Body of pancreas (tissue), 4 donors: ENCODE data around the gene NDUFA12. TPM values are rescaled to one million over a fixed set of nuclear protein-coding genes. Genes with fewer than 3 reads are reported as not detected.

ENCODE experiments used
- ATAC-seq: fragments of 150-250 bp; one replicate; pipeline ENCODE4 v1.9.1; 2016
- DNase-seq, 4 donors: peaks; one replicate each; pipeline ENCODE4 v3.0.0-alpha.2; 2019
- H3K27ac ChIP-seq, 4 donors: fragments of 200-600 bp; sonication (generic); 1 replicate in 3 of 4; 2 replicates in 1 of 4; pipeline versions ENCODE4 v1.5.1 to v1.6.1; 2016 to 2019; ENCODE audit warnings: mild to moderate bottlenecking in 1 of 4, mixed read lengths in 1 of 4, moderate library complexity in 1 of 4
- H3K27me3 ChIP-seq, 2 donors: fragments of 200-600 bp; sonication (generic); one replicate each; pipeline ENCODE4 v1.6.0; 2016; ENCODE audit warnings: mild to moderate bottlenecking in 1 of 2
- H3K36me3 ChIP-seq, 2 donors: fragments of 200-600 bp; sonication (generic); replicated peaks in 1 of 2; 2 replicates each; pipeline ENCODE4 v1.5.1; 2016; ENCODE audit warnings: low read depth in 2 of 2; ENCODE audit not compliant: insufficient read depth in 1 of 2
- H3K4me1 ChIP-seq: fragments of 200-600 bp; sonication (generic); one replicate; pipeline ENCODE4 v1.6.0; 2016
- H3K4me3 ChIP-seq, 2 donors: fragments of 200-600 bp; sonication (generic); 1 replicate in 1 of 2; 2 replicates in 1 of 2; pipeline ENCODE4 v1.5.1; 2016 to 2019
- H3K9me3 ChIP-seq, 3 donors: fragments of 200-600 bp; sonication (generic); 1 replicate in 2 of 3; 2 replicates in 1 of 3; pipeline ENCODE4 v1.5.1; 2016
- CTCF ChIP-seq, 7 experiments: fragments of 450-650 bp in 4 of 7; fragments of 200-600 bp in 3 of 7; sonication (generic) in 3 of 7; IDR thresholded peaks; one replicate each; pipeline ENCODE4 v1.5.1; 2016 to 2019; ENCODE audit warnings: antibody characterized with exemption in 7 of 7
- POLR2A ChIP-seq, 3 donors: fragments of 450-650 bp; IDR thresholded peaks; one replicate each; pipeline ENCODE4 v1.6.1; 2016; ENCODE audit warnings: antibody characterized with exemption in 3 of 3, mild to moderate bottlenecking in 2 of 3
- WGBS, 2 donors: methylation state at CpG; one replicate each; pipeline ENCODE4 v1.1.5; 2017; 5-methylcytosine and 5-hydroxymethylcytosine counted together
- intact Hi-C: fragments of 100-400 bp; cut with DNase I; formaldehyde crosslinking; loops from one replicate; pipeline ENCODE4 v1.15.1; 2023
- total RNA-seq, 2 donors: library from RNA; depleted of rRNA; stranded (reverse); fragments of >200 nt; gene quantifications; one replicate each; pipeline ENCODE4 v1.1.0, GENCODE V29; 2016

Gene NDUFA12
- 10 to 100 TPM; 21.4 to 41.0 TPM for total RNA-seq

GRCh38 chr12:95003213-95003920 is at the start of gene NDUFA12:
NDUFA12 (minus strand) TSS chr12:95003697; CDS start chr12:95003680, 17 bp downstream.
- peak; percentile 13 to 78 (median 76) for TF ChIP-seq POLR2A (IDR thresholded peaks at IDR 0.05)
- no peak for TF ChIP-seq CTCF (IDR thresholded peaks at IDR 0.05)
- H3K9me3 ChIP-seq: no peaks in the 10 kb centered on the region
- intact Hi-C loops: no loop called here
- H3K27me3 ChIP-seq: no peaks in the 10 kb centered on the region
- peak within 1 kb of the TSS; percentile 52 to 87 (median 68) for H3K27ac ChIP-seq
- no peaks in the 10 kb centered on the region for H3K36me3 ChIP-seq
- DNase-seq: peak; percentile 95 to 97 (median 97)
- peak; percentile 99 for ATAC-seq
- peak within 1 kb of the TSS; percentile 48 to 93 for H3K4me3 ChIP-seq
- WGBS, 2 donors: 0 to 1% methylated on average over 13 to 34 of the region's 34 CpGs
- H3K4me1 ChIP-seq: peaks cover 17% of the 10 kb centered on the region

- intact Hi-C loops: no loop called here
- no peak for TF ChIP-seq POLR2A (IDR thresholded peaks at IDR 0.05)
- no peak for TF ChIP-seq CTCF (IDR thresholded peaks at IDR 0.05)
- ATAC-seq (no peak), DNase-seq (no peak)
- Histone ChIP-seq H3K27me3 (no peaks in the 10 kb centered on the region), H3K4me3 (no peak overlapping the region), H3K4me1 (no peaks in the 10 kb centered on the region), H3K9me3 (no peaks in the 10 kb centered on the region), H3K27ac (no peak overlapping the region), H3K36me3 (peaks cover 4 to 17% of the 10 kb centered on the region in 2 donors)
- 91 to 95% methylated on average over 4 of the region's 4 CpGs for WGBS, 2 donors
Observed at GRCh38 chr12:95051241-95051640, 47.7 kb upstream of the NDUFA12 start.

GRCh38 chr12:95037906-95038305 is 34.4 kb upstream of the NDUFA12 start:
- DNase-seq (no peak), ATAC-seq (no peak)
- H3K4me3 ChIP-seq: no peak overlapping the region
- H3K36me3 ChIP-seq: peaks cover 0 to 7% of the 10 kb centered on the region in 2 donors
- 90 to 95% methylated on average over 2 of the region's 2 CpGs for WGBS, 2 donors
- TF ChIP-seq POLR2A (IDR thresholded peaks at IDR 0.05): no peak
- no peak for TF ChIP-seq CTCF (IDR thresholded peaks at IDR 0.05)
- no peaks in the 10 kb centered on the region for H3K4me1 ChIP-seq
- intact Hi-C loops: no loop called here
- no peak overlapping the region for H3K27ac ChIP-seq
- H3K9me3 ChIP-seq: no peaks in the 10 kb centered on the region
- no peaks in the 10 kb centered on the region for H3K27me3 ChIP-seq

- peaks cover 0 to 7% of the 10 kb centered on the region in 2 donors for H3K36me3 ChIP-seq
- ATAC-seq: no peak
- WGBS, 2 donors: 95% methylated on average over 1 of the region's 1 CpG
Observed at GRCh38 chr12:95034750-95035149, 31.3 kb upstream of the NDUFA12 start.

More at GRCh38 chr12:95034750-95035149, 31.3 kb upstream of the NDUFA12 start:
- no peak overlapping the region for H3K27ac ChIP-seq
- H3K9me3 ChIP-seq: no peaks in the 10 kb centered on the region
- H3K4me1 ChIP-seq: no peaks in the 10 kb centered on the region
- intact Hi-C loops: no loop called here
- no peaks in the 10 kb centered on the region for H3K27me3 ChIP-seq
- DNase-seq: no peak
- TF ChIP-seq CTCF (IDR thresholded peaks at IDR 0.05): no peak
- no peak for TF ChIP-seq POLR2A (IDR thresholded peaks at IDR 0.05)
- H3K4me3 ChIP-seq: no peak overlapping the region
